ENCODE data around the gene CDC42EP3.

Gene CDC42EP3

GRCh38 chr2:37671009-37671815, at the start of gene CDC42EP3:
TSS of gene CDC42EP3 (minus strand) at chr2:37671642. CDS start at chr2:37646587, 25,055 bp downstream.
- peak in 2 of 3 donors; percentile 37 to 72 for DNase-seq (ENCODE audit: low read depth in 2 of 3, low spot score in 1 of 3)

DNA sequence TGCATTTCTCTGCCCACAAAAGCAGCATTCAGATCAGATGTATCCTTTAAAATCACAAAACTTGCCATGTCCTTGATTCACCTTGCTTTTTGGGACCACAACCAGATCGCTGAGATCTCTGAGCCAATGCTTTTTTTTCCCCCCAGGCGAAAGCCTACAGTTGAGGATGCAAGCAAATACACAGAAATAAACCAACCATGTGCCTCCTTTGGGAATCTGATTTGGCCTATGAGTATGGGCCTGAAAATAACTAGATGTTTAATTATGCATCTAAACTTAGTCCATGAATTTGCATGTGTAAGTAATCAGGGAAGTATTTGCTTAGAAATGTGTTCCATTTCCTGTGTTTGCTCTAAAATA, 49.7 kb upstream of the CDC42EP3 start:
- no peak for DNase-seq (ENCODE audit: low read depth in 2 of 3, low spot score in 1 of 3)

DNA sequence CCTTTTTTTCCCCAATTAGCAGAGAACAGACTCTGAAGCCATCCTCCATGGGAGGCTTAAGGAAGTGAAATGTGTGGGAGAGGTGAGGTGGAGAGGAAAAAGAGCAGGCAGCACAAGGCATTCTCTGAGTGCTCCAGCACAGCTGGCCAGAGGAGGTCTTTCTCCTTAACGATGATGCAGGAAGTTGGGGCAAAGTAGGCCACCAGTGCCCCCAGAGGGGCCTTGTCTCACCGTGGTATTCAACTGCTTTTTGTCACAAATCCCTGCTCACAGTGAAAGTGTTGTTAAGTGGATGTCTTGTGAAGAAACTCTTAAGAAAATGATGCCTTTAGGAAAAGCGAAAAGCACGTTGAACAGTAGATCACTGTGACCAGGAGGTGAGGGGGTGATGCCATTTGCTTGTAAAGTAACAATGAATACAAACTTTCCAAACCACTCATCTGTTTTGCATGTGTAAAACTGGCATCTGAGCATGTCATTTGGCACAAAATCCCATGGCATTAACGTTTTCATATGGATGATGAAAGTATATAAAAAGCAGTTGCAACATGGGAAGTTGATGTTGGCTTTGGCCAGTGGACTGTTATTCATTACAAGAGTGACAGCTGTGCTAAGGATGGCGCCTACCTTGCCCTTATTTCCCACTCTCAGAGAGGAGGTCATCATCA, 49.2 kb upstream of the CDC42EP3 start:
- no peak for DNase-seq (ENCODE audit: low read depth in 2 of 3, low spot score in 1 of 3)

DNA sequence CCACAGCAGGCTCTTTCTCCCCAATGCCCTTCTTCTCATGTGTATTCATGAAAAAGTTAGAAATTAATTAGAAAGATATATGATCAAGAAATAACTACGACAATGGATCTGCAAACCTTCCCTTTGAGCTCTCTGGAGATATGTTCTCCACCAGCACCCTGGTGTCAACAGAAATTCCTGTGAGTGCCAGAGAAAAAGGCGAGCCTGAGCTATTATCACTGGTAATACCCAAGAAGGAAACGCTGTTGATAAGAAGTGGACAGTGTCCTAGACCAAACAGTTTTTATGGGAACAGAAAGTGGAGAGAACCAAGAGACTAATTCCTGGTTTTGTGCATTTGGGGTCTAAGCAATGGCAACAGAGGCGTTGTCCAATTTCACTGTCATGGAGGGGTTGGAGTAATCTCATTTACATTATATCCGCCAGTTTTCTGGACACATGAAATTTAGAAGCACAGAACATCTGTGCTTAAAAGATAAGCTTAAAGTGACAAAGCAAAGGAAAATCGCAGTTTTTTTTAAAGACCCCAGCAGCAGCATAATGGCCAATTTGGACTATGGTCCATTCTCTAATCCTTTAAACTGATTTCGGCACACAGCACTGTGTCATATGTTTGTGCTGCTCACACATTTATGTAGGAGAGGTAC, 47.2 kb upstream of the CDC42EP3 start:
- DNase-seq (ENCODE audit: low read depth in 2 of 3, low spot score in 1 of 3) = no peak

GRCh38 chr2:37713258-37713700, 41.8 kb upstream of the CDC42EP3 start:
- DNase-seq (ENCODE audit: low read depth in 2 of 3, low spot score in 1 of 3) = no peak

GRCh38 chr2:37711831-37712230, 40.4 kb upstream of the CDC42EP3 start:
- no peak for DNase-seq (ENCODE audit: low read depth in 2 of 3, low spot score in 1 of 3)

DNA sequence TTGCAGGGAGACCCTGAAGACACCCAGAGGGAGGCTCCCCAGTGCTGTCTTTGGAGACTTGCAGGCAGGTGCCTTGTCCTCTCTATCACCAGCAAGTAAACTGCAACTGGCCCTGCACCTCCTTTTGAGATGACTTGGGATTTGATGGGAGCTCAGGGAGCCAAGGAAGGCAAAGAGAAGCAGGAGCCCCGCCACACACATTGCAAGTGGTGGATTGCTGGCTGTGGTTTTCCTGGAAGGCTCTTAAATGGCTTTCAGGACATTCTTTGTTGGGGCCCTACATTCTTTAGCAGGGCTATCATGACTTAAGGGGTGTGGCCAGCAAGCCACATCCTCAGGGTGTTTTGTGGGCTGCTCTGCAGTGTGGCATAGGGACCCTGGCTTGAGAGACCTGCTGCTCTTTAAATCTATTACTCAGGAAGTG, 39.9 kb upstream of the CDC42EP3 start:
- DNase-seq (ENCODE audit: low read depth in 2 of 3, low spot score in 1 of 3) = no peak

DNA sequence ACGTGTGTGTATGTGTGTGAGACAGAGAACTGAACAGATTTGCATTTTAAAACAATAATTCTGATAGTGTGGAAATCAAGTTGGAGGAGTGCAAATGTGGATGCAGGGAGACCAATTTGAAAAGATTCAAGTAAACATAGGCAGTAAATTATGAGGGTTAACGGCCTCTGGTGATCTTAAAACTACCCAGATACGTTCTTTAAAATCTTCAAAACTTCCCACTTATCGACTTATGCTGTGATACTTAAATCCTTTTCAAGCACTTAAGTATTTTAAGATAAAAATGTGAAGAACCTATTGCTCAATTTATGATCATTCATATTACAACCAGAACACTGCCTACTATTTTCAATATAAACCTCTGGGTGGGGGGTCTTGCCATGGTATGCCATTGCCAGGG, 37.7 kb upstream of the CDC42EP3 start:
- no peak for DNase-seq (ENCODE audit: low read depth in 2 of 3, low spot score in 1 of 3)

DNA sequence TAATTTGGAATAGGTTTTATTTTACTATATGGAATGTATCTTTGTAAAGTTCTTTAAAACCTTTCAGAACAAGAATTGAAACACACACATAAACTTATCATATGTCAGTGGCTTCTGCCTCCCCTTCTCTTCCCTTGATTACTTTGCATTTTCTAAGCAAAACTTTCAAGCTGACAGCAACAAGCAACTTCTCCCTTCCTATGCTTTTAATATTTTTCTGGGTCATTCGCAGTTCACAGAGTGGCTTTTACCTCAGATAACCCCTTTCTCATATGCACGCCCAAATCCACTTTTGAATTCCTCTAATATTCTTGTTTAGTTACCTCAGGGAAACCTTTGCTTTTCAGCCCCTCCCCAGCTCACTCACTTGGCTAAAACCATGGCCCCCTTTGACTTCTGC, 36.7 kb upstream of the CDC42EP3 start:
- DNase-seq (ENCODE audit: low read depth in 2 of 3, low spot score in 1 of 3) = no peak

- DNase-seq (ENCODE audit: low read depth in 2 of 3, low spot score in 1 of 3) = no peak
Measured at GRCh38 chr2:37707393-37707792, 36.0 kb upstream of the CDC42EP3 start.

DNA sequence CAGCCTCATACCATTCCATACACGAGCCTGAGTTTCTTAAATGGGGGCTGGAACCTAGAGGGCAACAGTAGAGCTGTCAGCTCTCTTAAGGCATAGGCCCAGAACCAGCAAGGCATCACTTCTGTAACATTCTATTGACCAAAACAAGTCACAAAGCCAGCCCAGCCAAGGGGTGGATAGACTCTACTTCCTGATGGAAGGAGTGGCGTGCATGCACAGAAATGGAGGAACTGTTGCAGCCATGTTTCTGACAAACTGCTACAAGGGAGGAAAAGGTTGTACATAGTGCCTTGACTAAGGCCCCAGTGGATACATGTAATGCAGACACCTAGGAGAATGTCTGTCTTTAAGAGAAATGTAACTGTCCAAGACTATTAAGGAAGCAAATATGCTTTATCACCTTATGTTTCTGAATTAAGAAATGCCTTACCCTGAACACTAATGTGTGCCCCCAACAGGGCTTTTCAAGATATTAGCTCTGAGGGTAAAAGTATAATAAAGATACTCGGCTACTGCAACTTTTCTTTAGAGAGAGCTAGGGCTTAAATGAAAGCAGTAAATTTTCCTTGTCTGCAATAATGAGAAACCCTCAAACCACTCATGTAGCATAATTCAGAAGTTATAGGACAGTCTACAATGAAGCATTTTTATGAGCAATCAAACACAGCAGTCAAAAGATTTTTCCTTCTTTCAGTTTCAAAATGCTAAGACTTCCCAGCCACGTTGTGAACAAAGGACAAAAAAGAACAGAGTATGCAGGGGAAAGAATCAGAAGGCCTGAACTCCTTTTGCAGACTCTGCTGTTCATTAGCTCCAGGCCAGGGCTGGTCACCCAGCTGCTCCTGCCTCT, 35.1 kb upstream of the CDC42EP3 start:
- no peak for DNase-seq (ENCODE audit: low read depth in 2 of 3, low spot score in 1 of 3)

- DNase-seq (ENCODE audit: low read depth in 2 of 3, low spot score in 1 of 3) = no peak
Measured at GRCh38 chr2:37705191-37705590, 33.7 kb upstream of the CDC42EP3 start.

DNA sequence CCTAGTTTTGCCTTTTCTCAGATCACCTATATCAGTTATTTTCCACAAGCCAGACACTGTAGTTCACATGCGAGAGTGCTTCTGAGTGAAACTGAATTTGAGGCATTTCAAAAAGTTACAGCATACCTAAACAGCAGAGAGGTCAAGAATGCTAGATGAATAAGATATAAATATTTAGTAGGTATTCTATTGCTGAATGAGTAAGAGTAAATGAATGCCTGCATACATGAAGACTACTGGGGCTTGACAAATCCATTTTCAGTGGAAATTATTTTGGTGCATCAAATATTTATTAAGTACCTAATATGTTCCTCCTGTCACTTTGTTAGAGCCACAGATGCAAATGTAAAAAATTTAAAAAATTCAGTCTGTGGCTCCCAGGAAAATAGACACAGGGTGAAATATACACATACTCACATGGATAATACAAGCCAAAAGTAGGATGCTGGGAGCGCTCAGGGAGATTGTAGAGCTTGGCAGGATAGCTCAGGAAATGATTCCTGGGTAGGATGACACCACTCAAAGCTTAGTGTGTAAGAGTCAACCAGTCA, 27.6 kb upstream of the CDC42EP3 start:
- DNase-seq (ENCODE audit: low read depth in 2 of 3, low spot score in 1 of 3) = no peak

GRCh38 chr2:37695336-37695735, 23.9 kb upstream of the CDC42EP3 start:
- no peak for DNase-seq (ENCODE audit: low read depth in 2 of 3, low spot score in 1 of 3)

GRCh38 chr2:37692711-37693110, 21.3 kb upstream of the CDC42EP3 start:
- DNase-seq (ENCODE audit: low read depth in 2 of 3, low spot score in 1 of 3) = no peak

DNA sequence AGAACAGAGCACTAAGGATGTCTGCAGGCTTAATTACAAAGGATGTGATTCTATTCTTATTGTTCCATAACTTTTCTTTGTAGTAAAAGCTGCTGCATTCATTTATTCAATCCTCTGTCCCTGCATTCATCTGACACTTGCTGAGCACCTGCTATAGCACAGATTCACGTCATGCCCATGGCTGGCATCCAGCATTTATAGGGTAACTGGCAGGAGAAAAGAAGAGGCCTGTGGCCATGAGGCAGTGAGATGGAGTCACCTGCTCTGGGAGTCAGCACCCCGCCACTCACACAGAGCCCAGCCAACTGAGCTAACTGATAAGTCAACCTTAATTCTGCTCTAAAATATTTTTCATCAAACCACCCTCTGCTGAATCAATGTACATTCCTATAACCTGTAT, 18.3 kb upstream of the CDC42EP3 start:
- no peak for DNase-seq (ENCODE audit: low read depth in 2 of 3, low spot score in 1 of 3)

GRCh38 chr2:37688771-37689468, 17.5 kb upstream of the CDC42EP3 start:
- DNase-seq (ENCODE audit: low read depth in 2 of 3, low spot score in 1 of 3) = no peak

DNA sequence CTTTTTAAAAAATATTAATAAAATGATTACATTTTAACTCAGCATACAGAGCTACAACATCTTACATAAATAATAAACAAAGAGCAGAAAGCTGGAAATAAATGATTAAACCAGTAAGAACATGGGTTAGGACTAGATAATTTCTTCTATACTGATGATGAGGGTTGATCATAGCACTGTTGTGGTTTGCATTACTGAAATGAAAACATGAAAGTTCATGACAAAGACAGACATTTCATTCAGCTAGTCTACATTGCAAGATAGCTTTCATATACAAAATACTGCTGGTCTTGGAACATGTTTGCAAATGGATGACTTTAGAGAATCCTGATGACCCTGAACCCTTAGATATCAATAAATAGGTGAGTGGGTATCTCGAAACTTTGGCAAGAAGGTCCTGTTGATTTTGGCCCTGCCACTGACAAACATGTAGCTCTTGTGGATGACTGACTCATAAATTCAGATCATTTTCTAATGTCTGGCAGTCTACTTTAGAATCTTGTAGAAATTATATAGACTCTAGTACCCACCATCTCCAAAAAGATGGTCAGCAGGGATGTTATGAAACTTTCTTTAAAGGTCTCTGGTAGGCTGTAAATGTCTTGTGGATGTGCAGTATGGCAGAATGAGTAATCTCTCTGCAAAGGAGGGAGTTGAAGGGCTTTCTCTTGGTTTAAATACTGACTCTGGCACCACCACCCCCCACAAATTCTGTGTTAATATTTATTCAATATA, 15.5 kb upstream of the CDC42EP3 start:
- DNase-seq (ENCODE audit: low read depth in 2 of 3, low spot score in 1 of 3) = no peak

DNA sequence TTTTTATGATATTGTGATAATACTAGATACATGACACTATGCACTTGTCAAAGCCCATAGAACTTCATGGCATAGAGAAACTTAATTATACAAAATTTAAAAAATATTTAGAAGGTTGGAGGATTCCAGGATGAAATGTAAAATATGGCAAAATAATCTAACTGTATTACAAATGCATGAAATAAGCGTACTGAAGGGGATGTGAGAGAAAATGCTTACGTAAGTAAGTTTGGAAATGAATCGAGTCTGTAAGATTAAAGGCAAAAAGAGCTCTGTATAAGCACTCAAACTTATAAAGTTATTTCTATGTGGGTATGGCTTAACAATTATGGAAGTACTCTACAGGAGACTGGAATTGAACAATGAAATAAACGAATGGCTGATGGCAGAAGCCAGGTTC, 13.4 kb upstream of the CDC42EP3 start:
- no peak for DNase-seq (ENCODE audit: low read depth in 2 of 3, low spot score in 1 of 3)

Measured in stimulated activated CD4-positive, alpha-beta T cell treated with anti-CD3 and anti-CD28 coated beads, Interleukin-12 subunit alpha, Interleukin-12 subunit beta, amount 100 ng/mL, for 48 hours (primary cell).